GM23338 (cell line): ENCODE data around the gene HEY2. TPM values are rescaled to one million over a fixed set of nuclear protein-coding genes. Genes with fewer than 3 reads are reported as not detected.

Experiments
- ATAC-seq: fragments of 200-7000 bp; cut with Tn5 transposase; 3 replicates; pipeline ENCODE4 v1.9.1; 2020
- DNase-seq: peaks from one replicate; pipeline ENCODE4 v3.0.0-alpha.2; 2015; ENCODE audit warnings: low spot score
- H2AFZ ChIP-seq: fragments of 200-600 bp; sonication (generic); 2 replicates; pipeline ENCODE4 v1.8.0; 2016; ENCODE audit warnings: antibody characterized with exemption, mild to moderate bottlenecking, moderate library complexity
- H3F3A ChIP-seq: fragments of 200-600 bp; sonication (generic); replicated peaks from 2 replicates; pipeline ENCODE4 v1.8.0; 2017; ENCODE audit warnings: antibody characterized with exemption, mixed run types, low read depth
- H3K27ac ChIP-seq: fragments of 200-600 bp; sonication (generic); 2 replicates; pipeline ENCODE4 v1.6.1; 2016; ENCODE audit warnings: low read depth
- H3K27me3 ChIP-seq: fragments of 200-600 bp; sonication (generic); 2 replicates; pipeline ENCODE4 v1.8.0; 2016; ENCODE audit warnings: mild to moderate bottlenecking, mixed run types, moderate library complexity; ENCODE audit not compliant: insufficient read depth
- H3K36me3 ChIP-seq: fragments of 200-600 bp; sonication (generic); 2 replicates; pipeline ENCODE4 v1.8.0; 2016; ENCODE audit warnings: mild to moderate bottlenecking; ENCODE audit not compliant: insufficient read depth
- H3K4me1 ChIP-seq: fragments of 200-600 bp; sonication (generic); 2 replicates; pipeline ENCODE4 v1.8.0; 2016; ENCODE audit warnings: mild to moderate bottlenecking, moderate library complexity; ENCODE audit not compliant: insufficient read depth
- H3K4me2 ChIP-seq: fragments of 200-600 bp; sonication (generic); 2 replicates; pipeline ENCODE4 v1.7.1; 2017; ENCODE audit warnings: mixed run types
- H3K4me3 ChIP-seq: fragments of 200-600 bp; sonication (generic); 2 replicates; pipeline ENCODE4 v1.6.1; 2016; ENCODE audit warnings: mixed run types
- H3K79me2 ChIP-seq: fragments of 200-600 bp; sonication (generic); replicated peaks from 2 replicates; pipeline ENCODE4 v1.8.0; 2017; ENCODE audit warnings: mild to moderate bottlenecking; ENCODE audit not compliant: insufficient read depth
- H3K9me2 ChIP-seq: fragments of 200-600 bp; sonication (generic); 2 replicates; pipeline ENCODE4 v1.8.0; 2017; ENCODE audit not compliant: insufficient read depth
- H4K20me1 ChIP-seq: fragments of 200-600 bp; sonication (generic); replicated peaks from 2 replicates; pipeline ENCODE4 v1.8.0; 2017; ENCODE audit warnings: mild to moderate bottlenecking; ENCODE audit not compliant: insufficient read depth
- H3K27ac Mint-ChIP-seq: 2 replicates; pipeline ENCODE4 v1.8.0; 2020; ENCODE audit warnings: inconsistent platforms, mild to moderate bottlenecking, moderate library complexity, mixed read lengths
- H3K27me3 Mint-ChIP-seq: 3 replicates; pipeline ENCODE4 v1.8.0; 2022; ENCODE audit warnings: low read depth, mild to moderate bottlenecking, moderate library complexity, mixed read lengths, inconsistent platforms; ENCODE audit not compliant: insufficient read depth, poor library complexity
- H3K36me3 Mint-ChIP-seq: 3 replicates; pipeline ENCODE4 v1.8.0; 2021; ENCODE audit warnings: low read depth, mild to moderate bottlenecking, inconsistent platforms, moderate library complexity, mixed read lengths
- H3K4me1 Mint-ChIP-seq: 3 replicates; pipeline ENCODE4 v1.8.0; 2020; ENCODE audit warnings: mild to moderate bottlenecking, inconsistent platforms, mixed read lengths
- H3K4me3 Mint-ChIP-seq: 3 replicates; pipeline ENCODE4 v1.8.0; 2021; ENCODE audit warnings: moderate library complexity, mild to moderate bottlenecking, inconsistent platforms, mixed read lengths
- H3K9me3 Mint-ChIP-seq: 3 replicates; pipeline ENCODE4 v1.8.0; 2020; ENCODE audit warnings: moderate library complexity, mild to moderate bottlenecking, inconsistent platforms, mixed read lengths
- EZH2 ChIP-seq: fragments of 200-600 bp; sonication (generic); IDR thresholded peaks from one replicate; pipeline ENCODE4 v1.8.0; 2017; ENCODE audit warnings: antibody characterized with exemption, mild to moderate bottlenecking, low read depth; ENCODE audit not compliant: unreplicated experiment
- EZH2phosphoT487 ChIP-seq: fragments of 200-600 bp; sonication (generic); IDR thresholded peaks from one replicate; pipeline ENCODE4 v1.8.1; 2018; ENCODE audit warnings: antibody characterized with exemption; ENCODE audit not compliant: unreplicated experiment
- JUNB ChIP-seq: IDR thresholded peaks from one replicate; pipeline ENCODE4 v1.6.1; 2016; ENCODE audit warnings: antibody characterized with exemption; ENCODE audit not compliant: unreplicated experiment
- ZNF114 ChIP-seq: fragments of 250-450 bp; sonication (Bioruptor Pico); IDR thresholded peaks from 2 replicates; pipeline ENCODE4 v1.5.0; 2020; ENCODE audit warnings: mild to moderate bottlenecking, moderate library complexity
- ZNF331 ChIP-seq: fragments of 250-450 bp; sonication (Bioruptor Pico); IDR thresholded peaks from 2 replicates; pipeline ENCODE4 v1.5.0; 2020; ENCODE audit warnings: low read depth, mild to moderate bottlenecking, moderate library complexity
- polyA plus RNA-seq: library from polyadenylated mRNA; unstranded; fragments of >200 nt; fragmentation: Nextera tagmentation; extraction: Ambion mirVana; gene quantifications from 2 replicates; pipeline ENCODE4 v1.2.1, GENCODE V29; 2016
- total RNA-seq: library from RNA; depleted of rRNA; stranded (reverse); fragments of >200 nt; shearing (Covaris generic); gene quantifications from 2 replicates; pipeline ENCODE4 v1.2.3, GENCODE V29; 2014
- TF ChIP-seq, protein P1 (sequence below): fragments of 250-450 bp; sonication (Bioruptor Pico); IDR thresholded peaks from 2 replicates; pipeline ENCODE4 v1.5.0; 2020; ENCODE audit warnings: mild to moderate bottlenecking, moderate library complexity
- TF ChIP-seq, protein P2 (sequence below): IDR thresholded peaks from 2 replicates; pipeline ENCODE4 v1.6.1; 2016; ENCODE audit warnings: antibody characterized with exemption

The HEY2 gene
- total and polyA plus RNA-seq, 2 experiments from 2014 or later: 4.3 to 8.5 TPM

DNA sequence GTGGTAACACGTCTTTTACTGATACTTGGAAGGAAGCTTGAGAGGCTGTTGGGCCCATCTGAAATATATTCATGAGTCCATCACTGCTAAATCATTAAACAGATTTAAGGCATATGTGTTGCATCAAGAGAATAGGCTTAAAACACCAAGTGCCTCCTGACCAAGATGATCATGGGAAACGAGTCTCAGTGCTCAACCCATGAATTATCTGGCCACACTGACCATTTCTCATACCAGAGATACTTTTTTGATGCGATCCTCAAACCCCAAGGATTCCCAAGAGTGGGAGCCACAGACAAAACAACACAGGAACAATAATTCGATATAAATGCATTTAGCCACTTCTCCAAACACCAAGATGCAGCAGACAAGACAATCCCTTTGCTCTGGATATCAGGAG lies 17.2 kb downstream of the HEY2 start (continued):
- TF ChIP-seq, protein P1, sequence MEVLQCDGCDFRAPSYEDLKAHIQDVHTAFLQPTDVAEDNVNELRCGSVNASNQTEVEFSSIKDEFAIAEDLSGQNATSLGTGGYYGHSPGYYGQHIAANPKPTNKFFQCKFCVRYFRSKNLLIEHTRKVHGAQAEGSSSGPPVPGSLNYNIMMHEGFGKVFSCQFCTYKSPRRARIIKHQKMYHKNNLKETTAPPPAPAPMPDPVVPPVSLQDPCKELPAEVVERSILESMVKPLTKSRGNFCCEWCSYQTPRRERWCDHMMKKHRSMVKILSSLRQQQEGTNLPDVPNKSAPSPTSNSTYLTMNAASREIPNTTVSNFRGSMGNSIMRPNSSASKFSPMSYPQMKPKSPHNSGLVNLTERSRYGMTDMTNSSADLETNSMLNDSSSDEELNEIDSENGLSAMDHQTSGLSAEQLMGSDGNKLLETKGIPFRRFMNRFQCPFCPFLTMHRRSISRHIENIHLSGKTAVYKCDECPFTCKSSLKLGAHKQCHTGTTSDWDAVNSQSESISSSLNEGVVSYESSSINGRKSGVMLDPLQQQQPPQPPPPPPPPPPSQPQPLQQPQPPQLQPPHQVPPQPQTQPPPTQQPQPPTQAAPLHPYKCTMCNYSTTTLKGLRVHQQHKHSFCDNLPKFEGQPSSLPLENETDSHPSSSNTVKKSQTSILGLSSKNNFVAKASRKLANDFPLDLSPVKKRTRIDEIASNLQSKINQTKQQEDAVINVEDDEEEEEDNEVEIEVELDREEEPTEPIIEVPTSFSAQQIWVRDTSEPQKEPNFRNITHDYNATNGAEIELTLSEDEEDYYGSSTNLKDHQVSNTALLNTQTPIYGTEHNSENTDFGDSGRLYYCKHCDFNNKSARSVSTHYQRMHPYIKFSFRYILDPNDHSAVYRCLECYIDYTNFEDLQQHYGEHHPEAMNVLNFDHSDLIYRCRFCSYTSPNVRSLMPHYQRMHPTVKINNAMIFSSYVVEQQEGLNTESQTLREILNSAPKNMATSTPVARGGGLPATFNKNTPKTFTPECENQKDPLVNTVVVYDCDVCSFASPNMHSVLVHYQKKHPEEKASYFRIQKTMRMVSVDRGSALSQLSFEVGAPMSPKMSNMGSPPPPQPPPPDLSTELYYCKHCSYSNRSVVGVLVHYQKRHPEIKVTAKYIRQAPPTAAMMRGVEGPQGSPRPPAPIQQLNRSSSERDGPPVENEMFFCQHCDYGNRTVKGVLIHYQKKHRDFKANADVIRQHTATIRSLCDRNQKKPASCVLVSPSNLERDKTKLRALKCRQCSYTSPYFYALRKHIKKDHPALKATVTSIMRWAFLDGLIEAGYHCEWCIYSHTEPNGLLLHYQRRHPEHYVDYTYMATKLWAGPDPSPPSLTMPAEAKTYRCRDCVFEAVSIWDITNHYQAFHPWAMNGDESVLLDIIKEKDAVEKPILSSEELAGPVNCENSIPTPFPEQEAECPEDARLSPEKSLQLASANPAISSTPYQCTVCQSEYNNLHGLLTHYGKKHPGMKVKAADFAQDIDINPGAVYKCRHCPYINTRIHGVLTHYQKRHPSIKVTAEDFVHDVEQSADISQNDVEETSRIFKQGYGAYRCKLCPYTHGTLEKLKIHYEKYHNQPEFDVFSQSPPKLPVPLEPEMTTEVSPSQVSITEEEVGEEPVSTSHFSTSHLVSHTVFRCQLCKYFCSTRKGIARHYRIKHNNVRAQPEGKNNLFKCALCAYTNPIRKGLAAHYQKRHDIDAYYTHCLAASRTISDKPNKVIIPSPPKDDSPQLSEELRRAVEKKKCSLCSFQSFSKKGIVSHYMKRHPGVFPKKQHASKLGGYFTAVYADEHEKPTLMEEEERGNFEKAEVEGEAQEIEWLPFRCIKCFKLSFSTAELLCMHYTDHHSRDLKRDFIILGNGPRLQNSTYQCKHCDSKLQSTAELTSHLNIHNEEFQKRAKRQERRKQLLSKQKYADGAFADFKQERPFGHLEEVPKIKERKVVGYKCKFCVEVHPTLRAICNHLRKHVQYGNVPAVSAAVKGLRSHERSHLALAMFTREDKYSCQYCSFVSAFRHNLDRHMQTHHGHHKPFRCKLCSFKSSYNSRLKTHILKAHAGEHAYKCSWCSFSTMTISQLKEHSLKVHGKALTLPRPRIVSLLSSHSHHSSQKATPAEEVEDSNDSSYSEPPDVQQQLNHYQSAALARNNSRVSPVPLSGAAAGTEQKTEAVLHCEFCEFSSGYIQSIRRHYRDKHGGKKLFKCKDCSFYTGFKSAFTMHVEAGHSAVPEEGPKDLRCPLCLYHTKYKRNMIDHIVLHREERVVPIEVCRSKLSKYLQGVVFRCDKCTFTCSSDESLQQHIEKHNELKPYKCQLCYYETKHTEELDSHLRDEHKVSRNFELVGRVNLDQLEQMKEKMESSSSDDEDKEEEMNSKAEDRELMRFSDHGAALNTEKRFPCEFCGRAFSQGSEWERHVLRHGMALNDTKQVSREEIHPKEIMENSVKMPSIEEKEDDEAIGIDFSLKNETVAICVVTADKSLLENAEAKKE (CRISPR knock-in tag): no peak
- TF ChIP-seq JUNB (no peak), EZH2phosphoT487 (no peak), ZNF114 (CRISPR knock-in tag) (no peak)

DNA sequence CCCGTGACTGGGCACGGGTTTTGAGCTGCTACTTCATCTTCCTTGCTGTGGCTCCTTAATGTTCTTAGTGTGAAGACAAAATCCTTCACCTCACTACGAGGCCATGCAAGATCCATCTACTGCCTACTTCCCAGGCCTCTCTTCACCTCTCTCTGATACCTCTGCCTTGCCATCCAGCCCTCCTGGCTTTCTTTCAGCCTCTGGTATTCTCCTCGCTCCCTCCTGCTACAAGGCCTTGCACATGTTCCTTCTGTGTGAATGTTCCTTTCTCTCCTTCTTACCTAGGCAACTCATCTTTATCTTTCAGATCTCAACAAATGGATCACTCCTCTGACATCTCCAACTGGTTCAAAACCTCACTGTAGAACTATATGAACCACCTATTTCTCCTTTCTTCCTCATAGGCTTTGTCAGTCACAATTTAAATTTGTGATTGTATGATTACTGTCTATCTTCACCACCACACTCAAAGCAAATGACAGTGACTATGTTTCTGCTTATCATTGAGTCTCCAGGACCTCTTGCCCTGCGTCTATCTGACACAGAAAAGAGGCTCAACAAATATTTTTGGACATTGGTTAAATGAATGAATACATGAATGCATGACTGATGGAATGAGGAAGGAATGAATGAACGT lies 19.8 kb downstream of the HEY2 start:
- no peaks in the 10 kb centered on the region for H3F3A ChIP-seq
- Mint-ChIP-seq H3K27ac (no peak overlapping the region), H3K4me3 (no peak overlapping the region), H3K27me3 (peaks cover 2% of the 10 kb centered on the region), H3K4me1 (peaks cover 5% of the 10 kb centered on the region), H3K36me3 (peaks cover 5% of the 10 kb centered on the region; the same call in 2 of the 3 replicates), H3K9me3 (peaks cover 8% of the 10 kb centered on the region; the same call in 2 of the 3 replicates)
- no peak overlapping the region for H3K4me2 ChIP-seq
- no peak overlapping the region for H2AFZ ChIP-seq
- no peak overlapping the region for H3K27ac ChIP-seq
- DNase-seq (no peak), ATAC-seq (no peak; the same call in 2 of the 3 replicates)
- H3K4me1 ChIP-seq: no peaks in the 10 kb centered on the region; the same call in 1 of the 2 replicates
- H3K79me2 ChIP-seq: no peaks in the 10 kb centered on the region
- no peaks in the 10 kb centered on the region for H4K20me1 ChIP-seq
- no peak overlapping the region for H3K4me3 ChIP-seq
- H3K27me3 ChIP-seq: no peaks in the 10 kb centered on the region
- H3K36me3 ChIP-seq: no peaks in the 10 kb centered on the region
- H3K9me2 ChIP-seq: no peaks in the 10 kb centered on the region
- TF ChIP-seq, protein P1 (CRISPR knock-in tag): no peak
- TF ChIP-seq EZH2 (no peak), ZNF331 (CRISPR knock-in tag) (no peak), ZNF114 (CRISPR knock-in tag) (no peak)
- TF ChIP-seq, protein P2, sequence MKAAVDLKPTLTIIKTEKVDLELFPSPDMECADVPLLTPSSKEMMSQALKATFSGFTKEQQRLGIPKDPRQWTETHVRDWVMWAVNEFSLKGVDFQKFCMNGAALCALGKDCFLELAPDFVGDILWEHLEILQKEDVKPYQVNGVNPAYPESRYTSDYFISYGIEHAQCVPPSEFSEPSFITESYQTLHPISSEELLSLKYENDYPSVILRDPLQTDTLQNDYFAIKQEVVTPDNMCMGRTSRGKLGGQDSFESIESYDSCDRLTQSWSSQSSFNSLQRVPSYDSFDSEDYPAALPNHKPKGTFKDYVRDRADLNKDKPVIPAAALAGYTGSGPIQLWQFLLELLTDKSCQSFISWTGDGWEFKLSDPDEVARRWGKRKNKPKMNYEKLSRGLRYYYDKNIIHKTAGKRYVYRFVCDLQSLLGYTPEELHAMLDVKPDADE: no peak
